Naive B cell (primary cell): ENCODE data around the gene SLC2A9. TPM values are rescaled to one million over a fixed set of nuclear protein-coding genes. Genes with fewer than 3 reads are reported as not detected.

Source experiments
- ATAC-seq, 2 donors: fragments of 150-1000 bp; cut with Tn5 transposase; 2 replicates each; pipeline ENCODE4 v1.10.0; 2021; ENCODE audit warnings: low read depth in 2 of 2, mild to moderate bottlenecking in 2 of 2, moderate library complexity in 2 of 2
- DNase-seq: peaks from one replicate; pipeline ENCODE4 v3.0.0; 2022
- H3K27ac Mint-ChIP-seq, 6 donors: one replicate each; pipeline ENCODE4 v1.8.0; 2020 to 2022; ENCODE audit warnings: mild to moderate bottlenecking in 6 of 6, mixed read lengths in 6 of 6, moderate library complexity in 5 of 6, inconsistent platforms in 2 of 6
- H3K27me3 Mint-ChIP-seq, 3 donors: one replicate each; pipeline ENCODE4 v1.8.0; 2021 to 2022; ENCODE audit warnings: mixed read lengths in 3 of 3, mild to moderate bottlenecking in 1 of 3
- H3K36me3 Mint-ChIP-seq, 2 donors: one replicate each; pipeline ENCODE4 v1.8.0; 2020 to 2022; ENCODE audit warnings: mixed read lengths in 2 of 2, inconsistent platforms in 1 of 2, mild to moderate bottlenecking in 1 of 2
- H3K4me1 Mint-ChIP-seq, 3 donors: one replicate each; pipeline ENCODE4 v1.8.0; 2020 to 2022; ENCODE audit warnings: mixed read lengths in 3 of 3, inconsistent platforms in 1 of 3, mild to moderate bottlenecking in 1 of 3, moderate library complexity in 1 of 3
- H3K4me3 Mint-ChIP-seq, 8 donors: one replicate each; pipeline ENCODE4 v1.8.0; 2020 to 2022; ENCODE audit warnings: mild to moderate bottlenecking in 8 of 8, mixed read lengths in 8 of 8, moderate library complexity in 8 of 8, inconsistent platforms in 2 of 8
- H3K9me3 Mint-ChIP-seq, 7 donors: one replicate each; pipeline ENCODE4 v1.8.0; 2020 to 2022; ENCODE audit warnings: mixed read lengths in 7 of 7, mild to moderate bottlenecking in 5 of 7, inconsistent platforms in 2 of 7, moderate library complexity in 1 of 7
- polyA plus RNA-seq, 6 donors: library from polyadenylated mRNA; unstranded; fragments of 300-500 nt; fragmentation: Illumina TruSeq; gene quantifications; one replicate each; pipeline ENCODE4 v1.2.3, GENCODE V29; 2021; ENCODE audit warnings: low read depth in 6 of 6

SLC2A9 gene
- polyA plus RNA-seq, 6 donors from 2014 or later, result 0.52 to 1.4 (median 1.3) TPM; not detected in 1

DNA sequence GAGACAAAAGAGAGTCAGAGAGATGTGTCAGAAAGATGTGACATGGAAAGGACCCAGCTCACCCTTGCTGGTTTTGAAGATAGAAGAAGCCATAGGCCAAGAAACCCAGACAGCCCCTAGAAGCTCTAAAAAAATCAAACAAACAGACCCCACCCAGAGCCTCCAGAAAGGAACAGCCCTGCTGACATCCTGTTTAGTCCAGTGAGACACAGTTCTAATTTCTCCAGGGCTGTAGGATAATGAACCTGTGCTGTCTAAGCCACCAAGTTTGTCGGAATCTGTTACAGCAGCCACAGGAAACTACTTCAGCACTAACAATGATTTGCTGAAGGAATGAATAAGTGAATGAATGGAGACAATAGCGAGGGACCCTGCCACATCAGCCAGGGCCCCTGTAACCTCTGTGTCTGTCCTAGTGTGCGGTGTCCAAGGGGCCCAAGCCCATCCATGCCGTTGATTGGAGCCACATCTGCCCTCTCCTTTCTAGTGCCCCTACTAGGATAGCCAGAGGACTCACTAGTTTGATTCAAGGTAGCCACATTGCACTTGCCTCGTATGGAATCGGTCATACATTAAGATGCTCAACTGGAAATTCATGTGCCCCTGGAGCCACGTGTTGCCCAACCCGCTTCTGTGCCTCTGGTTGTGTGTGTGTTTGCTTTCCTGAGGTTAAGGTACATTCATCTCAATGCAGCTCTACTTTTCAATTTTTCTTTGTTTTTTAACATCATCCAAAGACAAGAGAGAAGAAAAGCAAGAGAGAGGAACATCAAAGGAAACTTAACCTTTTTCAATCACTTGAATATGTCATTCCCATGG, 32.5 kb upstream of the SLC2A9 start:
- Mint-ChIP-seq H3K36me3 (peaks cover 6 to 18% of the 10 kb centered on the region in 2 donors), H3K27ac (no peak overlapping the region), H3K9me3 (peaks cover 0 to 4% (median 0%) of the 10 kb centered on the region in 7 donors), H3K4me3 (no peak overlapping the region), H3K4me1 (no peaks in the 10 kb centered on the region), H3K27me3 (peaks cover 8 to 17% (median 11%) of the 10 kb centered on the region in 3 donors)
- no peak for ATAC-seq
- no peak for DNase-seq

DNA sequence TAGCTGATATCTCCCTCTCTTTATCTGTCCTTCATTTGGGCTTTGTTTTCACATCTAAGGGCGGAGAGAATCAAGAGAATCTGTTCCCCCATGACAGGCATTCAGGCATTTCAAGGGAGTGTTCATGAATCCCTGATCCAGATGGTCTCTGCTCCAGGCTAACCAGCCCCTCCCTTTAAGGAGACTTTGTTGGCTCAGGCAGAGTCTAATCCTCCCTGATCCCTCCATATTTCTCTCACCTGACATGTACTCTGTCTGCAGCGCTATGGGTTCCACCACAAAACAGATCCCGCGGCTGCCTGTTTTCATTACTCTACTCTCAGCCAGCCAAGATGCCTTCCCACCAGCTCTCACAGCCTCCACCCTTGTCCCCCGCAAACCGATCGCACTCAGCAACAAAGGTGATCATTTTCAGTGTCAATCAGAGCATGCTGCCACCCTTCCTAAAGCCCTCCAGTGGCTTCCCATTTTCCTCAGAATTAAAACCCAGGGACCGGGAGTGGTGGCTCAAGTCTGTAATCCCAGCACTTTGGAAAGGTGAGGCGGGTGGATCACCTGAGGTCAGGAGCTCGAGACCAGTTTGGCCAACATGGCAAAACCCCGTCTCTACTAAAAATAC, 30.3 kb upstream of the SLC2A9 start:
- H3K4me1 Mint-ChIP-seq, result no peaks in the 10 kb centered on the region
- ATAC-seq (no peak), DNase-seq (no peak)
- peak overlapping the region in 1 of 6 donors; percentile 34 for H3K27ac Mint-ChIP-seq
- no peak overlapping the region for H3K4me3 Mint-ChIP-seq
- H3K9me3 Mint-ChIP-seq, result peaks cover 0 to 5% (median 0%) of the 10 kb centered on the region in 7 donors
- H3K27me3 Mint-ChIP-seq, result peaks cover 8 to 17% (median 11%) of the 10 kb centered on the region in 3 donors
- peaks cover 12 to 25% of the 10 kb centered on the region in 2 donors for H3K36me3 Mint-ChIP-seq

DNA sequence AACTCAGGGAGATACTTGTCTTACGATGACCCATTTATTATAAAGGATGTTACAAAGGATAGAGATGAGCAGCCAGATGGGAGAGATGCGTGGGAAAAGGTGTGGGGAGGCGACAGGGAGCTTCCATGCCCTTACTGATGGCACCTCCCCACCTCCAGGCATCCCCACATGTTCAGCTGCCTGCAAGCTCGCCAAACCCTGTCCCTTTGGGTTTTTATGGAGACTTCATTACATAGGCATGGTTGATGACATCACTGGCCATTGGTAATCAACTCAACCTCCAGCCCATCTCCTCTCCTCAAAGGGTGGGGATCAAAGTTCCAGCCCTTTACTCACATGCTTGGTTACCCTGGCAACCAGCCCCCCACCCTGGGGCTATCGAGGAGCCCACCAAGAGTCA, 29.4 kb upstream of the SLC2A9 start:
- no peak overlapping the region for H3K27ac Mint-ChIP-seq
- ATAC-seq, result no peak

DNA sequence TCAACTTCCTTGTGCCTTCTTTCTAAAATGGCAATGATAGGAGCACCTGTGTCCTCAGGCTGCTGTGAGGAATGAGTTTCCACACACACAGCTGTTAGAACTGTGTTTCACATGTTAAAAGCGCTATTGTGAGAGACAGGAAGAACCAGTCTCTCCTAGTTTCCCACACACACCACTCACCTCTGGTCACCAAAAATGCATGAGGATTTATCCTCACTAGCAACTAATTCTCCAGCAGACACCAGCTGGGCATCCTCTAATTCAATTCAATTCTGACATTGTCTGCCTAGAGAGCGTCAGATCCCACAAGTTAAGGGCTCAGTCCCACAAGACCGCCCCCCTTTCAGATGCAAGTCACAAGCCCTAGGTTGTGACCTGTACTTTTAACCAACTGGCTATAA, 29.0 kb upstream of the SLC2A9 start:
- no peak for ATAC-seq
- H3K4me1 Mint-ChIP-seq, result peaks cover 0 to under 1% (median 0%) of the 10 kb centered on the region in 3 donors
- H3K36me3 Mint-ChIP-seq, result peaks cover 6 to 25% of the 10 kb centered on the region in 2 donors
- H3K4me3 Mint-ChIP-seq, result no peak overlapping the region
- H3K27me3 Mint-ChIP-seq, result peaks cover 8 to 17% (median 11%) of the 10 kb centered on the region in 3 donors
- H3K9me3 Mint-ChIP-seq, result peaks cover 0 to 5% (median 0%) of the 10 kb centered on the region in 7 donors
- H3K27ac Mint-ChIP-seq, result no peak overlapping the region
- no peak for DNase-seq

More for the DNA sequence above, 29.4 kb upstream of the SLC2A9 start:
- DNase-seq, result no peak
- H3K4me1 Mint-ChIP-seq, result no peaks in the 10 kb centered on the region
- H3K36me3 Mint-ChIP-seq, result peaks cover 8 to 25% of the 10 kb centered on the region in 2 donors
- H3K4me3 Mint-ChIP-seq, result no peak overlapping the region
- H3K27me3 Mint-ChIP-seq, result peaks cover 8 to 17% (median 11%) of the 10 kb centered on the region in 3 donors
- peaks cover 0 to 5% (median 0%) of the 10 kb centered on the region in 7 donors for H3K9me3 Mint-ChIP-seq

DNA sequence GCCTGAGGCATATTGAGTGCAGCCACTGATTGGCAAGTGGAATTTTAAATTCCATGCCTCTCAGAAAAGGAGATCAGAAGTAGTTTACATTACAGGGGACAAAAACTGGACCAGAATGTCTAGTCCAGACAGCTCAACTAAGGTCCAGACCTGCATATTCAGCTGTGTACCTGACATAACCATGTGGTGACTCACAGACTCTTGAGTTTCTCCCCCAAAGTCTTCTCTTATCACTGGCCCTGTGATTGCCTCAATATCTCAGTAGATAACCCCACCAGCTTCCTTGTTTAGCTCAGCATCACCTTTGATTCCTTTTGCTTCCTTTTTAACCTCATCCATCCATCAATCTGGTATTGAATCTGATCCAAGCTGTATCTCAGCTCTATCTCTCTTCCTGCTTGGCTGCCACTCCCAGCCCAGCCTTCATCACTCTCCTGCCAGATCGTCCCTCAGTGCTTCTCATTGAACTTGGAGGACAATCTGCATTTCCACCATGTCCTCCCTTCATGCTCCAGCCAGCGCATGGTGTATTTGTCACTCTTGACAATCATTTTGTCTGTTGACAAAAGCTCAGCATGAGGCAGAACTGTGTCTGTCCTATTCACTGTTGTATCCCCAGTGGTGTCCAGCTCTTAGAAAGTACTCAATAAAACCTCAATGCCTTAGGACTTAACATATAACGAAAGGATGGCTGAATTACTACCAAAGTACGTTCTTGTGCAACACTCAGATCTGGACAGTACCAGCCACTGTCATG, 27.8 kb upstream of the SLC2A9 start:
- H3K4me3 Mint-ChIP-seq, result no peak overlapping the region
- H3K27me3 Mint-ChIP-seq, result peaks cover 8 to 17% (median 11%) of the 10 kb centered on the region in 3 donors
- peaks cover 4 to 8% (median 5%) of the 10 kb centered on the region in 3 donors for H3K4me1 Mint-ChIP-seq
- peaks cover 10 to 25% of the 10 kb centered on the region in 2 donors for H3K36me3 Mint-ChIP-seq
- ATAC-seq (no peak), DNase-seq (no peak)
- peaks cover 0 to 6% (median 5%) of the 10 kb centered on the region in 7 donors for H3K9me3 Mint-ChIP-seq
- peak overlapping the region in 1 of 6 donors; percentile 6 for H3K27ac Mint-ChIP-seq

DNA sequence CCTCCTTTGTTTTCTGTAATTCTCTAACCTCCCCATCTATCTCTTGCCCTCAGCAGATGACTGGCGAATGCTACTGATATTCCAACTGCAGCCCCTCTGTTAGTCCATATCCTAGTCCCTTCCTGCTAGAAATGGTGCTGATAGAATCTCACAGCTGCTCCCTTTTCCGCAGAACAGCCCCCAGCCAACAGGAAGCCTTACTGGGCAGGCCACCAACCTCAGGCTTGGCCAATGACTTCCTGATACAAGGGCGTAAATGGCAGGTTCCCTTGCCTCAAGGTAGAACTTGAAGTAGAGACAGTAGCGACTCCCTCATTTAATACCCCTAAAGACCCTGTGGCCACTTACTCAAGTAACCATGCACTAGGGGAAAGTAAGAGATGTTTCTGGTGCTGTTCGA, 26.7 kb upstream of the SLC2A9 start:
- Mint-ChIP-seq H3K27ac (no peak overlapping the region), H3K27me3 (peaks cover 8 to 17% (median 11%) of the 10 kb centered on the region in 3 donors), H3K4me1 (peaks cover 4 to 8% (median 5%) of the 10 kb centered on the region in 3 donors), H3K4me3 (no peak overlapping the region), H3K9me3 (peaks cover 3 to 16% (median 5%) of the 10 kb centered on the region in 7 donors), H3K36me3 (peaks cover 12 to 25% of the 10 kb centered on the region in 2 donors)
- ATAC-seq, result no peak
- no peak for DNase-seq

DNA sequence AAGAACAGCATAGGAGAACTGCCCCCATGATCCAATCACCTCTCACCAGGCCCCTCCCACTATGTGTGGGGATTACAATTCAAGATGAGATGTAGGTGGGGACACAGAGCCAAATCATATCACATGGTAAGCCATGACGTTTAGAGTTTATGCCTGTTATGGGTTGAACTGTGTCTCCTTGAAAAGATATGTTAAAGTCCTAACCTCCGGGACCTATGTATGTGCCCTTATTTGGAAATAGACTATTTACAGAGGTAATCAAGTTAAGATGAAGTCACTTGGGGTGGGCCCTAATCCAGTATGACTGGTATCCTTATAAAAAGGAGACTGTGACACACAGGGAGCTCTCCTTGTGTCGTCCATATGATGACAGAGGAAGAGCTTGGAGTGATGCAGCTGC, 25.2 kb upstream of the SLC2A9 start:
- H3K36me3 Mint-ChIP-seq, result peaks cover 20 to 27% of the 10 kb centered on the region in 2 donors

DNA sequence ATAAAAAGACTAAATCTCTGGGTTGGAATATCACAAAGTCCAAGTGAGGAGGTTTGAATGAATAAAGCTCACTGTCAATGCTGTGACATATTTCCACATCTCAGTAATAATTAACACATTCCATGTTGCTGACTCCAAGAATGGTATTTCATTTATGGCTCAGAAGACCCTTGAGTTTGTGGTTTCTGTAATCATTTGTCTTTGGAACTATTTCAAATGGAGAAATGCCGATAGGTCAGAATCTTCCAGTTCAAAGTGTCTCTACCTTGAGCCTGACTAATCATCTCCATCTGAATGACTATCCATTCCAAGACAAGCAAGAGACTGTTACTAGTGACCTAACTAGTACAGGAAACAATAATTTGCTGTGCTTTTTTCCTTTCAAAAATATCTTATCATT, 24.2 kb upstream of the SLC2A9 start:
- no peak for ATAC-seq
- peaks cover 8 to 27% (median 16%) of the 10 kb centered on the region in 7 donors for H3K9me3 Mint-ChIP-seq

More for the DNA sequence above, 25.2 kb upstream of the SLC2A9 start:
- ATAC-seq, result no peak
- no peak overlapping the region for H3K4me3 Mint-ChIP-seq
- peak overlapping the region in 2 of 6 donors; percentile 36 to 70 for H3K27ac Mint-ChIP-seq
- H3K4me1 Mint-ChIP-seq, result peaks cover 4 to 8% (median 5%) of the 10 kb centered on the region in 3 donors
- peaks cover 6 to 12% (median 8%) of the 10 kb centered on the region in 3 donors for H3K27me3 Mint-ChIP-seq
- H3K9me3 Mint-ChIP-seq, result peaks cover 8 to 27% (median 15%) of the 10 kb centered on the region in 7 donors
- no peak for DNase-seq

DNA sequence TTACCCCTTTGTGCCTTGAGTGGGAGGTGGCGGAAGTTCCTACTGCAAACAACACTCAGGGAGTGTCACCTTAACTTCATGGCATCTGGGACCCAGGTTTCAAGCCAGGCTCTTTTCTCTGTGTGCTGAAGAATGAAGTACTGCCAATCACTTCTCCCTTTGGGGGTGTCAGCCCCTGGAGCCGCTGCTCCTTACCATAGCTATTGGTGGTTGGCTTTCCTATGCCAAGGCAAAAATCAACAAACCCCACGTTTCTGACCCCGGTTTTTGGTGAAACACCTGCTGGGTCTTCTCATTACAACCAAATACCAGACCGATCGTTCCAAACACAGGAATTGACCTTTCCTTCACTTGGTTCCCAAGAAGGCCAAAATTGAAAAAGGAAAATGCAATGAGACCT, 19.7 kb upstream of the SLC2A9 start:
- H3K9me3 Mint-ChIP-seq, result peaks cover 7 to 27% (median 16%) of the 10 kb centered on the region in 7 donors
- no peak overlapping the region for H3K4me3 Mint-ChIP-seq
- no peak for DNase-seq
- no peak for ATAC-seq
- H3K4me1 Mint-ChIP-seq, result peaks cover 4 to 8% (median 5%) of the 10 kb centered on the region in 3 donors
- peaks cover 0 to 4% (median 0%) of the 10 kb centered on the region in 3 donors for H3K27me3 Mint-ChIP-seq
- H3K27ac Mint-ChIP-seq, result no peak overlapping the region
- H3K36me3 Mint-ChIP-seq, result peaks cover 14 to 18% of the 10 kb centered on the region in 2 donors

More for the DNA sequence above, 24.2 kb upstream of the SLC2A9 start:
- DNase-seq, result no peak
- Mint-ChIP-seq H3K27me3 (peaks cover 6 to 11% (median 8%) of the 10 kb centered on the region in 3 donors), H3K27ac (no peak overlapping the region), H3K36me3 (peaks cover 20 to 27% of the 10 kb centered on the region in 2 donors), H3K4me1 (peaks cover 4 to 8% (median 5%) of the 10 kb centered on the region in 3 donors), H3K4me3 (no peak overlapping the region)

DNA sequence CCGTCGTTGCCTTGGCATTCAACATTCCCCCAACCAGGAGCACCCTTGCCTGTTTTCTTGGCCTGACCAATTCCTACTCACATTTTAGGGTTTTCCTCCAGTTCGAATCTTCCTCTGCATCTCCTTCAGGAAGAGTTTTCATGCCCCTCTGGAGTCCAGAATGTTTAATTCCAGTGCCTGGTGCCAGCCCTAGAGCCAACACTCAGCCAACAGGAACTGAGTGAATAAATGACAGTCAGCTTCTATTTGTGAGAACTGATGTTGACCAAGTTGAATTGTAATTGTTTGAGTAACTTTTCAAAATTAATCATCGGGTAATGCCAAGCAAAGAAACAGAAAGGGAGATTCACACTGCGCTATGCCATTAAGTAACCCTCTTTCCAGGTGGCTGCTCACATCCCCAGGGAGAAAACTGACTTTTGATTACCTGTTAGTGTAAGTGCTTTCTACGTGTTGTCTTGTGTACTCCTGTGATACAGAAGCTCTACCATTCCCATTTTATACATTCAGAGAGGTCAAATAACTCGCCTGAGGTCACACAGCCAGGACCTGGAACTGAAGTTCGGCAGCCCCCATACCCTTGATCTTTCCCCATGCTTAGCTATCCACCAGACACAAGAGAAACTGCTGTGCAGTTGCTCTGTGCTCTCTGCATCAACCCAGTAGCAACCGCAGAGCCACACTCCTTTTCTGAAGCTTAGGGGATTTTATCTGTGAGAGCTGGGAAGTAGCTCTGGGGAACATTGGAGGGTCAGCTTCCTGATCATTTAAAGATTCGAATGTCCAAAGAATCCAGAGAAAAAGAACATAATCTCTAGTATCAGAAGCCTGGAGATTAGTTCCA, 19.0 kb upstream of the SLC2A9 start:
- ATAC-seq, result no peak
- peaks cover 14 to 18% of the 10 kb centered on the region in 2 donors for H3K36me3 Mint-ChIP-seq
- no peak overlapping the region for H3K4me3 Mint-ChIP-seq

DNA sequence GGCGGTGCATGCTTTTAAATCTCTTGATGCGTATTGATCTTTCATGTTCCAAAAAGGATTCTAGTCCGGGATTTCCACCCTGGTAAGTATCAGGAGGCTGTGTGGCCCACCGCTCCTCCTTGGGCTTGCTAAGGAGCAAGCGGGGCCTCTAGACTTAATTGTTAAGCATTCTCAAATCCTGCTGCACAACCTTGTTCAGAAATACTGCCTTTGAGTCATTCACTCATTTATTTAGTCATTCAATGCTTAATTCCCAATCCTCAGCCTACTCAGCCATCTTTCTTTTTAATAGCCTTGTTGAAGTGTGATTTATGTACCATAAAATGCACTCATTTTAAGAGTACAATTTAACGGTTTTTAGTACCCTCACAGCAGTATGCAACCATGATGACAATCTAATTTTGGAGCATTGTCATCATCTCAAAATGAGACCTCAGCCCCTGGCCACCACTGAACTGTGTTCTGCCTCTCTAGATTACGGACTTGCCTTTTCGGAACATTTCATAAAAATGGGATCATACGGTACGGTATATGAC, 15.6 kb upstream of the SLC2A9 start:
- H3K27me3 Mint-ChIP-seq, result peaks cover 0 to 16% (median 4%) of the 10 kb centered on the region in 3 donors
- H3K27ac Mint-ChIP-seq, result no peak overlapping the region
- ATAC-seq (no peak), DNase-seq (no peak)
- H3K4me1 Mint-ChIP-seq, result peaks cover 11 to 21% (median 13%) of the 10 kb centered on the region in 3 donors
- H3K4me3 Mint-ChIP-seq, result no peak overlapping the region
- H3K9me3 Mint-ChIP-seq, result peaks cover 0 to 5% (median 0%) of the 10 kb centered on the region in 7 donors
- H3K36me3 Mint-ChIP-seq, result peaks cover 0 to 8% of the 10 kb centered on the region in 2 donors

More for the DNA sequence above, 19.0 kb upstream of the SLC2A9 start:
- H3K27me3 Mint-ChIP-seq, result peaks cover 0 to 4% (median 0%) of the 10 kb centered on the region in 3 donors
- no peak for DNase-seq
- H3K9me3 Mint-ChIP-seq, result peaks cover 7 to 27% (median 16%) of the 10 kb centered on the region in 7 donors
- no peak overlapping the region for H3K27ac Mint-ChIP-seq
- H3K4me1 Mint-ChIP-seq, result peaks cover 4 to 8% (median 5%) of the 10 kb centered on the region in 3 donors

DNA sequence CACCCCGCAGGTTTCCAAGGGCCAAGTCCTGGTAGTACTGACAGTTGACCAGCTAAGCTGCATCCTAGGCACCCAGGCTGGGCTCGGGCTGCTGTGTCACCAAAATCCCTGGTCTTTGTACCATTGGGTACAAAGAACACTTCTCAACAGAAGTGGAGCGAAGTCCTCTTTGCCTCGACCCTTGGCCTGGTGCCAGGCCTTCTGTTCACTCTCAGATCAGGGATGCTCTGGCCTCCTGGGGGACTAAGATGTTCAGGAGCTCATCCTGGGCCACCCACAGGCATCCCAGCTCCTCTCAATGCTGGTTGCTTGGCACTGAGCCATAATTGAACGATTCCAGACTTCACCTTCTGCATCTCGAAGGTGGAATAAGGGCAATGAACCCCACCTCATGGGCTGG, 13.8 kb upstream of the SLC2A9 start:
- H3K9me3 Mint-ChIP-seq, result no peaks in the 10 kb centered on the region
- peaks cover 0 to 18% (median 4%) of the 10 kb centered on the region in 3 donors for H3K27me3 Mint-ChIP-seq
- no peak for ATAC-seq
- H3K4me3 Mint-ChIP-seq, result no peak overlapping the region
- H3K4me1 Mint-ChIP-seq, result peaks cover 11 to 22% (median 13%) of the 10 kb centered on the region in 3 donors
- no peak overlapping the region for H3K27ac Mint-ChIP-seq
- no peak for DNase-seq
- peaks cover 0 to 6% of the 10 kb centered on the region in 2 donors for H3K36me3 Mint-ChIP-seq
